Measurements from ENCODE around the gene ANKMY1.

Gene ANKMY1

DNA sequence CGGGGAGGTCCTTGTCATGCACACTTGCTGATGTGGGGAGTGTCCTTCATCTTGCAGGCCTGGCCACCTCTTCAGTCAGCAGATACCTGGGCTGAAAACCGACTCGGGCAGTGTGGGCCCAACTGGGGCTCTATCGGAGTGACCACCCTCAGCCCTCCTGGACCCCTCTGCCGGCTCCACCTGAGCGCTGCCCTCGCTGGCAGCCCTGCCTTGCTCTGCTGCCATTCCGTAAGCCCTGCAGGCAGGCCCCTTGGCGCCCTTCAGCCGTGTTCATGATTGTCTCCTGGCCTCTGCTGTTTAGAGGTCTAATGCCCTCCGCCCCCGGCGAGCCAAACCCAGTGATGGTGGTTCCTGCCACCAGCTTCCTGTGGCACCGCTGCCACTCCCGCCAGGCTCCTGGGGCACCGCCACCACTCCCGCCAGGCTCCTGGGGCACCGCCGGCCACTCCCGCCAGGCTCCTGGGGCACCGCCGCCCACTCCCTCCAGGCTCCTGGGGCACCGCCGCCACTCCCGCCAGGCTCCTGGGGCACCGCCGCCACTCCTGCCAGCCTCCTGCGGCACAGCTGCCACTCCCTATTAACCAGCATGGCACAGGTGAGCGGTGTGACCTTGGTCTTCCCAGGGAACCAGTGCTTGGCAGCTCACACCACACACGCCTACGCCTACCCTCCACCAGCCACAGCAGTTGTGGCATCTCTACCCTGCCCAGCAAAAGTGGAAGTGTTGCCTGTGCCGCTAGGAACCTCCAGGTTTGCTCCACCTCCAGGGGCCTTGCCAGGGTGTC, 44.7 kb upstream of the ANKMY1 start:
- Histone ChIP-seq H3K27ac (ENCODE audit: low read depth, low read length) (no peak overlapping the region), H3K9ac (ENCODE audit: low read length) (no peak overlapping the region), H3K4me3 (ENCODE audit: insufficient read depth, low read length, poor library complexity, severe bottlenecking) (no peak overlapping the region), H3K79me2 (ENCODE audit: insufficient read depth, low read length) (no peaks in the 10 kb centered on the region), H3K9me2 (replicated peaks; ENCODE audit: insufficient read depth, low read length) (no peaks in the 10 kb centered on the region), H3K27me3 (ENCODE audit: low read length) (no peaks in the 10 kb centered on the region), H3K9me3 (ENCODE audit: insufficient read depth, low read length) (no peaks in the 10 kb centered on the region), H3K36me3 (ENCODE audit: low read length) (no peaks in the 10 kb centered on the region), H3K4me2 (ENCODE audit: low read depth, low read length, poor library complexity, severe bottlenecking) (no peak overlapping the region), H2AFZ (ENCODE audit: low read depth, low read length, severe bottlenecking) (no peak overlapping the region), H3F3A (ENCODE audit: insufficient read depth) (no peaks in the 10 kb centered on the region), H4K20me1 (ENCODE audit: low read depth, low read length) (no peaks in the 10 kb centered on the region)
- TF ChIP-seq, protein P1, sequence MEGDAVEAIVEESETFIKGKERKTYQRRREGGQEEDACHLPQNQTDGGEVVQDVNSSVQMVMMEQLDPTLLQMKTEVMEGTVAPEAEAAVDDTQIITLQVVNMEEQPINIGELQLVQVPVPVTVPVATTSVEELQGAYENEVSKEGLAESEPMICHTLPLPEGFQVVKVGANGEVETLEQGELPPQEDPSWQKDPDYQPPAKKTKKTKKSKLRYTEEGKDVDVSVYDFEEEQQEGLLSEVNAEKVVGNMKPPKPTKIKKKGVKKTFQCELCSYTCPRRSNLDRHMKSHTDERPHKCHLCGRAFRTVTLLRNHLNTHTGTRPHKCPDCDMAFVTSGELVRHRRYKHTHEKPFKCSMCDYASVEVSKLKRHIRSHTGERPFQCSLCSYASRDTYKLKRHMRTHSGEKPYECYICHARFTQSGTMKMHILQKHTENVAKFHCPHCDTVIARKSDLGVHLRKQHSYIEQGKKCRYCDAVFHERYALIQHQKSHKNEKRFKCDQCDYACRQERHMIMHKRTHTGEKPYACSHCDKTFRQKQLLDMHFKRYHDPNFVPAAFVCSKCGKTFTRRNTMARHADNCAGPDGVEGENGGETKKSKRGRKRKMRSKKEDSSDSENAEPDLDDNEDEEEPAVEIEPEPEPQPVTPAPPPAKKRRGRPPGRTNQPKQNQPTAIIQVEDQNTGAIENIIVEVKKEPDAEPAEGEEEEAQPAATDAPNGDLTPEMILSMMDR (IDR thresholded peaks at IDR 0.05; ENCODE audit: insufficient read depth, low read length, poor library complexity, severe bottlenecking): no peak

DNA sequence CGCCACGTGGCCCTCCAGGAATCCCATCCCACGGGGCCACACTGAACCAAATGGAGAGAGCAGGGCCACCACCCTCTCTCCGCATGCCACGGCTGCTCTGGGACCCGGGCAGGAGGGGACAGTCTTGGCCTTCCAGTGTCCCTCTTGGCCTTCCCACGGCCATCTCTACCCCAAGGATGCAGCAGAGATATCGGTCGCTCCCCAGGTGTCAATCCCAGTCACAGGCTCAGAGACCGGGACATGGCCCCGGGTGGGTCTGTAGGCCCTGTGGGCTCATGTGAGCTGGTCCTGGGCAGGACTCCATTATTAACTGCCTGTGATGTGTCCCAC, 44.0 kb upstream of the ANKMY1 start:
- no peaks in the 10 kb centered on the region for H3K9me2 ChIP-seq (replicated peaks; ENCODE audit: insufficient read depth, low read length)
- H3K27ac ChIP-seq (ENCODE audit: low read depth, low read length): no peak overlapping the region
- H3K9me3 ChIP-seq (ENCODE audit: insufficient read depth, low read length): no peaks in the 10 kb centered on the region
- TF ChIP-seq, protein P1 (IDR thresholded peaks at IDR 0.05; ENCODE audit: insufficient read depth, low read length, poor library complexity, severe bottlenecking): no peak
- no peak for TF ChIP-seq EZH2phosphoT487 (conservative IDR thresholded peaks at IDR 0.05; ENCODE audit: low read length)
- no peak overlapping the region for H3K4me2 ChIP-seq (ENCODE audit: low read depth, low read length, poor library complexity, severe bottlenecking)
- H3K36me3 ChIP-seq (ENCODE audit: low read length): no peaks in the 10 kb centered on the region
- no peak overlapping the region for H2AFZ ChIP-seq (ENCODE audit: low read depth, low read length, severe bottlenecking)
- no peaks in the 10 kb centered on the region for H3K27me3 ChIP-seq (ENCODE audit: low read length)
- H3K9ac ChIP-seq (ENCODE audit: low read length): no peak overlapping the region
- no peaks in the 10 kb centered on the region for H4K20me1 ChIP-seq (ENCODE audit: low read depth, low read length)
- no peaks in the 10 kb centered on the region for H3F3A ChIP-seq (ENCODE audit: insufficient read depth)
- H3K4me3 ChIP-seq (ENCODE audit: insufficient read depth, low read length, poor library complexity, severe bottlenecking): no peak overlapping the region
- H3K79me2 ChIP-seq (ENCODE audit: insufficient read depth, low read length): no peaks in the 10 kb centered on the region

DNA sequence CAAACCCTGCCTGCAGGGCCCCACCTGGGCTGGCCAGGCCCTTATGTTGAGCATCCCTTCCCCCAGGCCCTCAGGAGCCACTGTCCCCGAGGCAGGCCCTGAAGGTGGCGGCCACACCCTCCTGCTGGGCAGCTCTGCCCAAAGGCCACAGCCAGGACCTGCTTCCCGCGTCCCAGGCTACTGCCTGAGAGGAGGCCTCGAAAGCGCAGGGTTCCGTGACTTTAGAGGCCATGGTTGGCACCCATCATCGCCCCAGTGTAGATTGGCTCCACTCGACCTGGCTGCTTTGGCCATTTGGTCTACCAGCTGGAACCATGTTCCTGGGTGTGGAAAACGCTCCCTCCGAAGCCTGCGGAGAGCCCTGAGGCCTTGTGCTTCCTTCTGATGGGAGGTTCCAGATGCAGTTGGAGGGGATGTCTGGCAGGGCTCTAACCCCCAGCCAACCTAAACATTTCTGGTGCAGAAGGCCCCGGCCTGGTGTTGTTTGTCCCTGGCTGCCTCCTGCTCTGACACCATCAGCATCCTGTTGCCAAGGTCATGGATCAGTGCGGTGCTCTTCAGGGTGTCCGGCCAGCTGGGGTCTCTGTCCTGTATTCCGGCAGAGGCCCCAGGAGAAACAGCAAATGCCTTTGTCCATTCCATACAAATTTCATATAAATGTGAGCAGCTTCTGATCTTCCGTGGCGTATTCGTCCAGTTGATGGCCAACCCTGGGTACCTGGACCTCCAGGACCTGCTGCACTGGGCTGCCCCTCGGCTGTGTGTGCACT, 43.5 kb upstream of the ANKMY1 start:
- Histone ChIP-seq H3K36me3 (ENCODE audit: low read length) (no peaks in the 10 kb centered on the region), H2AFZ (ENCODE audit: low read depth, low read length, severe bottlenecking) (no peak overlapping the region), H3K27me3 (ENCODE audit: low read length) (no peaks in the 10 kb centered on the region), H3K79me2 (ENCODE audit: insufficient read depth, low read length) (no peaks in the 10 kb centered on the region), H3K9me2 (replicated peaks; ENCODE audit: insufficient read depth, low read length) (no peaks in the 10 kb centered on the region), H3K9me3 (ENCODE audit: insufficient read depth, low read length) (no peaks in the 10 kb centered on the region), H4K20me1 (ENCODE audit: low read depth, low read length) (no peaks in the 10 kb centered on the region), H3K9ac (ENCODE audit: low read length) (no peak overlapping the region), H3K4me2 (ENCODE audit: low read depth, low read length, poor library complexity, severe bottlenecking) (no peak overlapping the region), H3K27ac (ENCODE audit: low read depth, low read length) (no peak overlapping the region), H3K4me3 (ENCODE audit: insufficient read depth, low read length, poor library complexity, severe bottlenecking) (no peak overlapping the region), H3F3A (ENCODE audit: insufficient read depth) (no peaks in the 10 kb centered on the region)
- TF ChIP-seq, protein P1 (IDR thresholded peaks at IDR 0.05; ENCODE audit: insufficient read depth, low read length, poor library complexity, severe bottlenecking): no peak
- no peak for TF ChIP-seq EZH2phosphoT487 (conservative IDR thresholded peaks at IDR 0.05; ENCODE audit: low read length)

Data from SU-DHL-6 (cell line).